Osteocyte (in vitro differentiated cells): ENCODE data around the gene ABI1. TPM values are rescaled to one million over a fixed set of nuclear protein-coding genes. Genes with fewer than 3 reads are reported as not detected.

ENCODE experiments used
- DNase-seq: peaks from one replicate; pipeline ENCODE4 v3.0.0; 2021; ENCODE audit warnings: mixed read lengths; ENCODE audit not compliant: unreplicated experiment; ENCODE audit errors: extremely low spot score
- H3K27ac Mint-ChIP-seq: one replicate; pipeline ENCODE4 v1.8.0; 2021; ENCODE audit warnings: mild to moderate bottlenecking, mixed read lengths; ENCODE audit not compliant: unreplicated experiment
- H3K27me3 Mint-ChIP-seq: one replicate; pipeline ENCODE4 v1.8.0; 2021; ENCODE audit warnings: mixed read lengths; ENCODE audit not compliant: unreplicated experiment
- H3K36me3 Mint-ChIP-seq: one replicate; pipeline ENCODE4 v1.8.0; 2021; ENCODE audit warnings: mixed read lengths; ENCODE audit not compliant: unreplicated experiment
- H3K4me1 Mint-ChIP-seq: one replicate; pipeline ENCODE4 v1.8.0; 2021; ENCODE audit warnings: mixed read lengths; ENCODE audit not compliant: unreplicated experiment
- H3K4me3 Mint-ChIP-seq: one replicate; pipeline ENCODE4 v1.8.0; 2021; ENCODE audit warnings: mild to moderate bottlenecking, moderate library complexity, mixed read lengths; ENCODE audit not compliant: unreplicated experiment
- H3K9me3 Mint-ChIP-seq: one replicate; pipeline ENCODE4 v1.8.0; 2021; ENCODE audit warnings: mixed read lengths; ENCODE audit not compliant: unreplicated experiment
- total RNA-seq: library from RNA; stranded (reverse); gene quantifications from 2 replicates; pipeline ENCODE4 v1.2.1, GENCODE V29; 2021
- TF ChIP-seq, protein P1 (sequence below): fragments of 200-600 bp; sonication (generic); IDR thresholded peaks from 2 replicates; pipeline ENCODE4 v1.5.0; 2021; ENCODE audit warnings: antibody characterized with exemption, mild to moderate bottlenecking, moderate library complexity

ABI1 gene
- total RNA-seq, 1 donor from 2014 or later: 62.2 TPM

DNA sequence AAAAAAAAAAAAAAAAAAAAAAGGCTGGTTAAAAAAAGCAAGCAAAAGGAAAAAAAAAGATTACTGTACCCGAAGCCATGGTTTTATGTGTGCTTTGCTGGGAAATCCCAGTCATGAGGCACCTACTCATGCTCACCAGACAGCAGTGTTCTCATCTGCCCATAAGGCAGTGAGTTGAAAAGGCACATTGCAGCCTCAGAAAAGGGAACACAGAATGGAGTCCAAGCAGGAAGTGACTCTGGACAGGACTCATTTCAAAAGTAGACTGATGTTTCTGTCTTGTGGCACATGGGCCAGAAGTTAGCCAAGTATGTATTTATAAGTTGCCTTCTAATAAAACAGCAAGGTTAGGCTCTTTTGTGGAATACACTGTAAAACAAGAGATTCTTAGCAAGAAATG lies 123.0 kb downstream of the ABI1 start:
- TF ChIP-seq, protein P1, sequence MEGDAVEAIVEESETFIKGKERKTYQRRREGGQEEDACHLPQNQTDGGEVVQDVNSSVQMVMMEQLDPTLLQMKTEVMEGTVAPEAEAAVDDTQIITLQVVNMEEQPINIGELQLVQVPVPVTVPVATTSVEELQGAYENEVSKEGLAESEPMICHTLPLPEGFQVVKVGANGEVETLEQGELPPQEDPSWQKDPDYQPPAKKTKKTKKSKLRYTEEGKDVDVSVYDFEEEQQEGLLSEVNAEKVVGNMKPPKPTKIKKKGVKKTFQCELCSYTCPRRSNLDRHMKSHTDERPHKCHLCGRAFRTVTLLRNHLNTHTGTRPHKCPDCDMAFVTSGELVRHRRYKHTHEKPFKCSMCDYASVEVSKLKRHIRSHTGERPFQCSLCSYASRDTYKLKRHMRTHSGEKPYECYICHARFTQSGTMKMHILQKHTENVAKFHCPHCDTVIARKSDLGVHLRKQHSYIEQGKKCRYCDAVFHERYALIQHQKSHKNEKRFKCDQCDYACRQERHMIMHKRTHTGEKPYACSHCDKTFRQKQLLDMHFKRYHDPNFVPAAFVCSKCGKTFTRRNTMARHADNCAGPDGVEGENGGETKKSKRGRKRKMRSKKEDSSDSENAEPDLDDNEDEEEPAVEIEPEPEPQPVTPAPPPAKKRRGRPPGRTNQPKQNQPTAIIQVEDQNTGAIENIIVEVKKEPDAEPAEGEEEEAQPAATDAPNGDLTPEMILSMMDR: no peak
- Mint-ChIP-seq H3K4me3 (no peak overlapping the region), H3K4me1 (no peaks in the 10 kb centered on the region), H3K27ac (no peak overlapping the region), H3K9me3 (no peaks in the 10 kb centered on the region), H3K36me3 (peaks cover 19% of the 10 kb centered on the region), H3K27me3 (no peaks in the 10 kb centered on the region)
- DNase-seq: no peak

DNA sequence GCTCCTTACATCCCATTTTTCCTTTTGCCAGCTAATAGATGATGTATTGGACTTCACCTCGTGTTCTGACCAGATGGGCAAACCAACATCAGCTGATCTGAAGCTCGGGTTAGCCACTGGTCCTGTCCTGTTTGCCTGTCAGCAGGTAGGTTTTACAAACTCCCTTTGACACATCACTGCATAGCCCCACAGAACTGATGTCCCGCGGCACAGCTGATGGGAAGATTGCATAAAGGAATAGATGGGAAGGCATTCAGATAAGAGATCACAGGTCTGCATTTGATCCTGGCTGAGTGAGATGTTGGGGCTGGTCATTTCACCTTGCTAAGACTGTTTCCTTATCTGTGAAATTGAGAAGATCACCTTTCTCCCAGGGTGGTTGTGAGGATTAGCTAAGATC lies 125.3 kb downstream of the ABI1 start:
- Mint-ChIP-seq H3K4me3 (no peak overlapping the region), H3K27me3 (no peaks in the 10 kb centered on the region), H3K9me3 (no peaks in the 10 kb centered on the region), H3K36me3 (peaks cover 3% of the 10 kb centered on the region), H3K4me1 (no peaks in the 10 kb centered on the region), H3K27ac (no peak overlapping the region)
- DNase-seq: no peak
- TF ChIP-seq, protein P1: no peak

DNA sequence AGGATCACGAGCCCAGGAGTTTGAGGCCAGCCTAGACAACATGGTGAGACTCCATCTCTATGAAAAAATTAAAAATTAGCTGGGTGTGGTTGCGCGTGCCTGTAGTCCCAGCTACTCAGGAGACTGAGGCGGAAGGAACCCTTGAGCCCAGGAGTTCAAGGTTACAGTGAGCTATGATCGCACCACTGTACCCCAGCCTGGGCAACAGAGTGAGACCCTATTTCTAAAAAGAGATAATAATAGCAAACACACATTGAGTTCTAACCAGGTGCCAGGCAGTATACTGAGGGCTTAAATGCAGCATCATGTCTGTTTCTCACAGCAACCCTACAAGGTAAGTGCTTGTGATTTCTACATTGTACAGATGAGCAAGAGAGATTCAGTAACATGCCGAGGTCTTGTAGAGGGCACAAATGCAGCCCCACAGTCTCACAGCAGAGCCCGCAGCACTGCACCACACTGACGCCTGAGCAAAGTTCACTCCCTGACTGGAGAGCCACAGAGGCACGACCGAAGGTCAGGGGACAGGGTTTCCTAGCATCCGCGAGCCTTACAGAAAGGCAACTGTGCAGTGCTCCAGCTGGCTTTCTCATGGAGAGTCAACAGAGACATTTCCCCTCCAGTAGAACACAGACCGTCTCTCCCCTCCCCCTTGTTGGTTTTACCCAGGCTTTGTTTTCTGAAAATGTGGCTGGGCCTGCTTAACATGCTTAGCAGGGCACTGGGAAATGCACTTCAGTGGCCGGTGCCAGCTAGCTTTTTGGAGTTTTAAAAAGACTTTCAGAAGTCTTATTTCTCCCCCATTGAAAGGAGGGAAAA lies 126.8 kb downstream of the ABI1 start:
- Mint-ChIP-seq H3K27ac (no peak overlapping the region), H3K4me3 (no peak overlapping the region), H3K9me3 (no peaks in the 10 kb centered on the region), H3K4me1 (no peaks in the 10 kb centered on the region), H3K27me3 (no peaks in the 10 kb centered on the region), H3K36me3 (peaks cover 2% of the 10 kb centered on the region)
- TF ChIP-seq, protein P1: no peak
- DNase-seq: no peak

DNA sequence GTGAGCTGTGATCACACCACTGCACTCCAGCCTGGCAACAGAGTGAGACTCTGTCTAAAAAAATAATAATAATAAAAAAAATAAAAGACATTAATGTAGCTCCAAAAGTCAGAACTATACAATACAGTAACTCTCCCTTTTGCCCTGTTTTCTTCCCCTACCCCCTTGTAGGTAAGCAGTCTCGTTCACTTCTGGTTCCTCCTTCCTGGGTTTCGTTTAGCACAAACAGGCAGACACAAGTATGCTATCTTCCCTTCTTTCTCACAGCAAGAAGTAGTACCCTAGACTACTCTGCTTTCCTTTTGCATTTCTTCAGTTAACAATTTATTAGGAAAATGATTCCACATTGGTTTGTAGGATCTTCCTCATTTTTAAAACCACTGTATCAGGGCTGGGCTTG lies 130.2 kb downstream of the ABI1 start:
- H3K36me3 Mint-ChIP-seq: peaks cover 5% of the 10 kb centered on the region
- no peak overlapping the region for H3K4me3 Mint-ChIP-seq
- DNase-seq: no peak
- TF ChIP-seq, protein P1: no peak
- no peaks in the 10 kb centered on the region for H3K9me3 Mint-ChIP-seq
- peaks cover 3% of the 10 kb centered on the region for H3K4me1 Mint-ChIP-seq
- no peaks in the 10 kb centered on the region for H3K27me3 Mint-ChIP-seq
- no peak overlapping the region for H3K27ac Mint-ChIP-seq

DNA sequence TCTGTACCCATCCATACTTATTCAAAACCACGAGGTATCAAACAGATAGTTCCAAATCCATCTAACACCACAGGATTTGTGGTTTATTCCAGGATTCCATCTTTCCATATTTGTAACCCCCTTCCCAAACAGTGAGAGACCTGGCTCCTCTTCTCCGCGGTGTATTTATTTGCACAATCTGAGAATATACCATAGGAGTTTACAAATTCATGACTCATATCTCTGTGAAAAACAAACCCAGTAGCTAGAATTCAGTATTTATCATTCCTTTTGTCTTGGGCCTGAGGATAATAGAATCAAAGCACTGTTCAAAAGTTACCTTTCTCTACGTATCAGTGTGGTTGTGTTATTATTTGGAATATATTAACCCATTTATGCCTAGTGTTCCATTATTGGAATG lies 131.4 kb downstream of the ABI1 start:
- DNase-seq: no peak
- TF ChIP-seq, protein P1: no peak
- Mint-ChIP-seq H3K9me3 (no peaks in the 10 kb centered on the region), H3K27me3 (no peaks in the 10 kb centered on the region), H3K27ac (no peak overlapping the region), H3K4me3 (no peak overlapping the region), H3K4me1 (peaks cover 3% of the 10 kb centered on the region), H3K36me3 (peaks cover 6% of the 10 kb centered on the region)
